Endothelial cell of umbilical vein (primary cell): Measurements from ENCODE around the gene SCN11A. TPM values are rescaled to one million over a fixed set of nuclear protein-coding genes. Genes with fewer than 3 reads are reported as not detected.

ENCODE experiments used
- BruUV-seq: library from RNA; stranded (reverse); fragments of 400-500 nt; replicated peaks from 2 replicates; lab custom pipeline; 2021; lab: Mats Ljungman, UMichigan
- CTCF ChIA-PET: fragments of 300-600, 350-600 bp; sonication (Branson Sonifier 250); formaldehyde crosslinking; loops from one replicate; lab custom pipeline; 2021; ENCODE audit warnings: antibody characterized with exemption, inconsistent platforms; lab: Charles Lee
- POLR2A ChIA-PET: fragments of 300-600, 350-600 bp; sonication (Branson Sonifier 250); formaldehyde crosslinking; loops from one replicate; lab custom pipeline; 2021; ENCODE audit warnings: antibody characterized with exemption, inconsistent platforms; lab: Charles Lee
- DNase-seq: peaks from one replicate; pipeline ENCODE4 v3.0.0-alpha.2; 2011; ENCODE audit warnings: low read depth, low spot score
- FAIRE-seq: peaks from 2 replicates; lab custom pipeline; 2011; peaks lifted over from hg19 to GRCh38; lab: Jason Lieb, UNC
- H2AFZ ChIP-seq: 2 replicates; pipeline ENCODE4 v1.6.0; 2012; ENCODE audit warnings: low read depth, low read length, control low read depth, inconsistent platforms
- H3K27ac ChIP-seq: 2 replicates; pipeline ENCODE4 v1.5.1; 2011; ENCODE audit warnings: low read depth, mild to moderate bottlenecking, control low read depth, low read length, moderate library complexity; ENCODE audit not compliant: insufficient read depth
- H3K27me3 ChIP-seq, 2 experiments: 2 replicates each; pipeline versions ENCODE4 v1.6.0 to v1.6.1; 2011; ENCODE audit warnings: low read length in 2 of 2, mixed read lengths in 1 of 2; ENCODE audit not compliant: control insufficient read depth in 2 of 2, insufficient read depth in 2 of 2
- H3K36me3 ChIP-seq, 2 experiments: 2 replicates in 1 of 2; 3 replicates in 1 of 2; pipeline ENCODE4 v1.5.1; 2011; ENCODE audit warnings: low read length in 2 of 2, mild to moderate bottlenecking in 1 of 2, moderate library complexity in 1 of 2; ENCODE audit not compliant: control insufficient read depth in 2 of 2, insufficient read depth in 2 of 2; ENCODE audit errors: extremely low read depth in 1 of 2
- H3K4me1 ChIP-seq: 3 replicates; pipeline ENCODE4 v1.5.1; 2011; ENCODE audit warnings: mild to moderate bottlenecking, low read length; ENCODE audit not compliant: control insufficient read depth, insufficient read depth; ENCODE audit errors: extremely low read depth
- H3K4me2 ChIP-seq: 2 replicates; pipeline ENCODE4 v1.6.1; 2011; ENCODE audit warnings: low read length, control low read depth, mixed read lengths; ENCODE audit not compliant: insufficient read depth
- H3K4me3 ChIP-seq, 3 experiments: fragments of 200-600 bp in 1 of 3; sonication (generic), shearing (Covaris generic) in 1 of 3; replicated peaks in 1 of 3; 2 replicates each; pipeline ENCODE4 v1.5.1; 2011 to 2016; ENCODE audit warnings: control low read depth in 3 of 3, low read length in 3 of 3, mild to moderate bottlenecking in 2 of 3, inconsistent platforms in 1 of 3, low read depth in 1 of 3, moderate library complexity in 1 of 3; ENCODE audit not compliant: insufficient read depth in 1 of 3
- H3K79me2 ChIP-seq: 2 replicates; pipeline ENCODE4 v1.6.0; 2012; ENCODE audit warnings: low read length, inconsistent platforms; ENCODE audit not compliant: control insufficient read depth, insufficient read depth
- H3K9ac ChIP-seq: replicated peaks from 2 replicates; pipeline ENCODE3; 2011; ENCODE audit warnings: low read length, control low read depth; ENCODE audit not compliant: insufficient read depth; ENCODE audit errors: extremely low read depth
- H3K9me1 ChIP-seq: replicated peaks from 3 replicates; pipeline ENCODE4 v1.6.0; 2011; ENCODE audit warnings: mild to moderate bottlenecking, low read length; ENCODE audit not compliant: control insufficient read depth, insufficient read depth; ENCODE audit errors: extremely low read depth
- H3K9me3 ChIP-seq: replicated peaks from 2 replicates; pipeline ENCODE4 v1.5.1; 2012; ENCODE audit warnings: low read length, inconsistent platforms; ENCODE audit not compliant: control insufficient read depth, insufficient read depth
- H4K20me1 ChIP-seq: replicated peaks from 2 replicates; pipeline ENCODE3; 2011; ENCODE audit warnings: mild to moderate bottlenecking, low read length; ENCODE audit not compliant: control insufficient read depth, insufficient read depth; ENCODE audit errors: extremely low read depth
- CTCF ChIP-seq, 2 donors: IDR thresholded peaks; 1 replicate in 1 of 2; 2 replicates in 1 of 2; pipeline ENCODE4 v1.5.1; 2011; ENCODE audit warnings: low read length in 2 of 2, mild to moderate bottlenecking in 2 of 2, moderate library complexity in 2 of 2, control low read depth in 1 of 2, inconsistent platforms in 1 of 2, low read depth in 1 of 2; ENCODE audit not compliant: insufficient read depth in 1 of 2; ENCODE audit errors: extremely low read depth in 1 of 2
- EZH2 ChIP-seq: IDR thresholded peaks from 2 replicates; pipeline ENCODE4 v1.6.1; 2012; ENCODE audit warnings: borderline replicate concordance, low read depth, mild to moderate bottlenecking, moderate library complexity, low read length, inconsistent platforms; ENCODE audit not compliant: severe bottlenecking
- FOS ChIP-seq: IDR thresholded peaks from 2 replicates; pipeline ENCODE4 v1.6.1; 2011; ENCODE audit warnings: mild to moderate bottlenecking, low read length, moderate library complexity, borderline replicate concordance; ENCODE audit not compliant: insufficient read depth
- GATA2 ChIP-seq: IDR thresholded peaks from 2 replicates; pipeline ENCODE4 v1.7.0; 2011; ENCODE audit warnings: low read depth, mild to moderate bottlenecking, moderate library complexity, mixed read lengths, low read length; ENCODE audit not compliant: insufficient read length, insufficient read depth
- JUN ChIP-seq: IDR thresholded peaks from 2 replicates; pipeline ENCODE4 v1.6.1; 2011; ENCODE audit warnings: borderline replicate concordance, low read depth; ENCODE audit not compliant: insufficient read length, insufficient read depth
- MAX ChIP-seq: IDR thresholded peaks from 2 replicates; pipeline ENCODE4 v1.6.1; 2011; ENCODE audit not compliant: insufficient read depth, insufficient read length
- MYC ChIP-seq: IDR thresholded peaks from one replicate; pipeline ENCODE4 v1.6.1; 2011; ENCODE audit warnings: mild to moderate bottlenecking, low read depth, low read length
- POLR2A ChIP-seq: IDR thresholded peaks from 2 replicates; pipeline ENCODE4 v1.6.1; 2012; ENCODE audit warnings: low read depth, mild to moderate bottlenecking, control low read depth, low read length
- POLR2AphosphoS5 ChIP-seq: IDR thresholded peaks from 2 replicates; pipeline ENCODE4 v1.6.1; 2012; ENCODE audit warnings: low read depth, mild to moderate bottlenecking, control low read depth, low read length, moderate library complexity; ENCODE audit not compliant: insufficient read depth
- dilution Hi-C: fragments of 300-500 bp; cut with MboI; formaldehyde crosslinking; loops from one replicate; pipeline ENCODE4 v1.15.0; 2019; ENCODE audit warnings: low sequenced_read_pairs; ENCODE audit not compliant: extremely low pct_ligation_motif_present
- intact Hi-C: fragments of 100-400 bp; cut with micrococcal nuclease; formaldehyde crosslinking; loops from one replicate; pipeline ENCODE4 v1.10.0; 2022
- polyA plus RNA-seq, 4 experiments: library from polyadenylated mRNA; depleted of rRNA in 3 of 4; stranded (reverse) in 3 of 4; unstranded in 1 of 4; fragments of >200 nt; gene quantifications; 2 replicates each; pipeline versions ENCODE4 v1.2.1 to v1.2.3, GENCODE V29; 2011 to 2012; ENCODE audit warnings: missing spikeins in 1 of 4
- total RNA-seq: library from RNA; stranded (reverse); gene quantifications from 2 replicates; pipeline ENCODE4 v1.2.3, GENCODE V29; 2021

Gene SCN11A
- total and polyA plus RNA-seq, 2 donors (not counting 3 experiments of a cell fraction or from before 2014, with no cell fraction given) = 0.06 to 0.07 TPM

GRCh38 chr3:39088456-39088855, 36.7 kb upstream of the SCN11A start:
- no TSS peak for BruUV-seq
- Histone ChIP-seq H3K9me3 (no peaks in the 10 kb centered on the region), H3K27ac (no peak overlapping the region), H3K9ac (no peak overlapping the region), H3K36me3 (peaks cover 5 to 13% of the 10 kb centered on the region in 2 experiments), H3K4me2 (no peak overlapping the region), H3K27me3 (no peaks in the 10 kb centered on the region), H3K9me1 (no peaks in the 10 kb centered on the region), H4K20me1 (no peaks in the 10 kb centered on the region), H3K4me3 (no peak overlapping the region), H2AFZ (no peak overlapping the region), H3K79me2 (no peaks in the 10 kb centered on the region), H3K4me1 (no peaks in the 10 kb centered on the region)
- ChIA-PET CTCF (interaction anchor here (1.0 to 3.4 kb wide), 4 partner anchors 8 to 203 kb away, joined by 3 to 18 read pairs (median 6); no protein-coding TSS in a partner anchor), POLR2A (no interaction called here)
- TF ChIP-seq POLR2A = no peak
- no peak for TF ChIP-seq GATA2
- no peak for TF ChIP-seq EZH2
- no peak for TF ChIP-seq MYC
- TF ChIP-seq POLR2AphosphoS5 = no peak
- no peak for TF ChIP-seq CTCF (IDR thresholded peaks at IDR 0.05; ENCODE audit: extremely low read depth in 1 of 2, insufficient read depth in 1 of 2, low read depth in 1 of 2, low read length in 2 of 2)
- TF ChIP-seq FOS = no peak
- TF ChIP-seq MAX = no peak
- TF ChIP-seq JUN = no peak
- dilution Hi-C loops (no loop called here), intact Hi-C loops (no loop called here)
- DNase-seq (no peak), FAIRE-seq (no peak)
